K562 (cell line): ENCODE data around the gene IL12A. TPM values are rescaled to one million over a fixed set of nuclear protein-coding genes. Genes with fewer than 3 reads are reported as not detected.

ENCODE experiments used
- ATAC-seq: fragments of 200-7000 bp; cut with Tn5 transposase; 3 replicates; pipeline ENCODE4 v1.9.1; 2020; ENCODE audit warnings: moderate library complexity
- BruUV-seq: library from RNA; stranded (reverse); fragments of 400-500 nt; replicated peaks from 2 replicates; lab custom pipeline; 2021; lab: Mats Ljungman, UMichigan
- CTCF ChIA-PET: fragments of 300-600 bp; formaldehyde crosslinking; extraction: SDS; loops from one replicate; lab custom pipeline; 2021; ENCODE audit warnings: low intra/inter-chr PET ratio; lab: Yijun Ruan, JAX
- POLR2A ChIA-PET: fragments of 300-600, 350-650 bp; sonication (Branson Sonifier 250); formaldehyde crosslinking; extraction: SDS; loops from one replicate; lab custom pipeline; 2021; ENCODE audit warnings: antibody characterized with exemption, inconsistent platforms; lab: Yijun Ruan, JAX
- DNase-seq, 4 experiments: peaks; one replicate each; pipeline versions ENCODE4 v3.0.0 to v3.0.0-alpha.2; 2011 to 2018; ENCODE audit warnings: low spot score in 3 of 4, mixed read lengths in 3 of 4; ENCODE audit errors: extremely low read depth in 1 of 4
- FAIRE-seq: peaks from 2 replicates; lab custom pipeline; 2011; peaks lifted over from hg19 to GRCh38; lab: Jason Lieb, UNC
- H2AFZ ChIP-seq: 2 replicates; pipeline ENCODE4 v1.6.0; 2011; ENCODE audit warnings: low read depth, low read length, control low read depth, inconsistent platforms
- H3K27ac ChIP-seq: fragments of 200-600 bp; 3 replicates; pipeline ENCODE4 v1.8.0; 2011; ENCODE audit warnings: low read depth, mild to moderate bottlenecking, control low read depth, inconsistent platforms, low read length, moderate library complexity, mixed read lengths; ENCODE audit errors: extremely low read depth
- H3K27me3 ChIP-seq, 2 experiments: fragments of 300-600 bp in 1 of 2; 2 replicates in 1 of 2; 3 replicates in 1 of 2; pipeline versions ENCODE4 v1.6.0 to v1.8.0; 2011; ENCODE audit warnings: inconsistent platforms in 2 of 2, low read length in 2 of 2, mild to moderate bottlenecking in 1 of 2, mixed read lengths in 1 of 2, moderate library complexity in 1 of 2; ENCODE audit not compliant: control insufficient read depth in 2 of 2, insufficient read depth in 2 of 2
- H3K36me3 ChIP-seq: fragments of 300-600 bp; 3 replicates; pipeline ENCODE4 v1.8.0; 2011; ENCODE audit warnings: mild to moderate bottlenecking, low read length, inconsistent platforms; ENCODE audit not compliant: control insufficient read depth, insufficient read depth
- H3K4me1 ChIP-seq, 2 experiments: fragments of 200-600 bp in 1 of 2; replicated peaks in 1 of 2; 2 replicates in 1 of 2; 3 replicates in 1 of 2; pipeline versions ENCODE4 v1.5.1 to v1.8.0; 2011; ENCODE audit warnings: inconsistent platforms in 2 of 2, low read length in 2 of 2, mild to moderate bottlenecking in 1 of 2, mixed read lengths in 1 of 2, moderate library complexity in 1 of 2; ENCODE audit not compliant: control insufficient read depth in 2 of 2, insufficient read depth in 2 of 2
- H3K4me2 ChIP-seq: 2 replicates; pipeline ENCODE4 v1.6.1; 2011; ENCODE audit warnings: low read length, control low read depth, inconsistent platforms, mixed read lengths; ENCODE audit not compliant: insufficient read depth
- H3K4me3 ChIP-seq: fragments of 200-600 bp; sonication (generic), shearing (Covaris generic); 2 replicates; pipeline ENCODE4 v1.5.1; 2016; ENCODE audit warnings: control low read depth, inconsistent platforms
- H3K79me2 ChIP-seq: fragments of 200-600 bp; 3 replicates; pipeline ENCODE4 v1.8.0; 2011; ENCODE audit warnings: low read length, inconsistent platforms; ENCODE audit not compliant: control insufficient read depth, insufficient read depth
- H3K9ac ChIP-seq, 2 experiments: 2 replicates each; pipeline versions ENCODE4 v1.6.0 to v1.6.1; 2011; ENCODE audit warnings: low read depth in 2 of 2, low read length in 2 of 2, control low read depth in 1 of 2, inconsistent platforms in 1 of 2, mild to moderate bottlenecking in 1 of 2, mixed read lengths in 1 of 2; ENCODE audit not compliant: insufficient read depth in 1 of 2
- H3K9me1 ChIP-seq: one replicate; pipeline ENCODE4 v1.6.0; 2011; ENCODE audit warnings: inconsistent platforms, mild to moderate bottlenecking, low read length, moderate library complexity; ENCODE audit not compliant: control insufficient read depth, insufficient read depth
- H3K9me3 ChIP-seq: replicated peaks from 2 replicates; pipeline ENCODE4 v1.5.1; 2011; ENCODE audit warnings: low read depth, low read length, inconsistent platforms; ENCODE audit not compliant: control insufficient read depth, insufficient read depth
- H4K20me1 ChIP-seq: replicated peaks from 2 replicates; pipeline ENCODE4 v1.6.1; 2011; ENCODE audit warnings: low read length, inconsistent platforms, mixed read lengths; ENCODE audit not compliant: control insufficient read depth, insufficient read depth
- JUND ChIP-seq, 2 experiments: IDR thresholded peaks; 2 replicates in 1 of 2; 3 replicates in 1 of 2; pipeline ENCODE4 v1.6.1; 2011; ENCODE audit warnings: borderline replicate concordance in 2 of 2, low read depth in 2 of 2, low read length in 2 of 2, improper control_type of control experiment in 1 of 2, missing biosample characterization in 1 of 2, missing genetic modification characterization in 1 of 2, missing genetic modification reagents in 1 of 2
- TCF7L2 ChIP-seq: fragments of 150-350 bp; IDR thresholded peaks from 2 replicates; pipeline ENCODE4 v1.6.1; 2016; ENCODE audit warnings: low read depth, mild to moderate bottlenecking, low read length, moderate library complexity
- WGBS: fragments of 100-300 bp; shearing (Covaris generic); methylation state at CpG from one replicate; pipeline ENCODE4 v1.1.6; 2016; ENCODE audit warnings: low coverage, mixed read lengths; ENCODE audit not compliant: insufficient coverage; ENCODE audit errors: missing lambda C conversion rate; 5-methylcytosine and 5-hydroxymethylcytosine counted together
- in situ Hi-C: fragments of 300-500 bp; cut with MboI; formaldehyde crosslinking; loops from 4 replicates; pipeline ENCODE4 v1.15.0; 2018; ENCODE audit warnings: inconsistent platforms, mixed read lengths
- intact Hi-C: fragments of 100-400 bp; cut with micrococcal nuclease; formaldehyde crosslinking; loops from 2 replicates; pipeline ENCODE4 v1.14.2; 2022
- polyA plus RNA-seq, 8 experiments: library from polyadenylated mRNA; depleted of rRNA in 4 of 8; stranded (reverse) in 5 of 8; unstranded in 3 of 8; fragments of >200 nt; fragmentation: Nextera tagmentation in 2 of 8; fragmentation: Illumina TruSeq in 1 of 8; extraction: Ambion mirVana in 2 of 8; extraction: Trizol in 1 of 8; gene quantifications; 2 replicates each; pipeline versions ENCODE4 v1.2.1 to v1.2.3, GENCODE V29; 2011 to 2014; ENCODE audit warnings: inconsistent platforms in 1 of 8, missing spikeins in 1 of 8
- total RNA-seq, 7 experiments: library from RNA; depleted of rRNA in 6 of 7; stranded (reverse); fragments of >200 nt in 6 of 7; fragmentation: Illumina TruSeq in 2 of 7; extraction: Trizol in 2 of 7; gene quantifications; 2 replicates each; pipeline versions ENCODE4 v1.2.1 to v1.2.3, GENCODE V29; 2011 to 2021; ENCODE audit warnings: low replicate concordance in 1 of 7
- TF ChIP-seq, protein P1 (sequence below): fragments of 200-400 bp; formaldehyde crosslinking; IDR thresholded peaks from 2 replicates; pipeline ENCODE4 v1.6.1; 2017; ENCODE audit warnings: mild to moderate bottlenecking, low read depth, low read length, moderate library complexity
- TF ChIP-seq, protein P2 (sequence below), 2 experiments: fragments of 450-650 bp; IDR thresholded peaks; 2 replicates each; pipeline ENCODE4 v1.6.1; 2018; ENCODE audit warnings: mild to moderate bottlenecking in 2 of 2, low read depth in 1 of 2; ENCODE audit not compliant: partially characterized antibody in 2 of 2

The IL12A gene
- total and polyA plus RNA-seq, 9 of the 15 experiments (the other 6 are each of a cell fraction or from before 2014, with no cell fraction given): not detected

DNA sequence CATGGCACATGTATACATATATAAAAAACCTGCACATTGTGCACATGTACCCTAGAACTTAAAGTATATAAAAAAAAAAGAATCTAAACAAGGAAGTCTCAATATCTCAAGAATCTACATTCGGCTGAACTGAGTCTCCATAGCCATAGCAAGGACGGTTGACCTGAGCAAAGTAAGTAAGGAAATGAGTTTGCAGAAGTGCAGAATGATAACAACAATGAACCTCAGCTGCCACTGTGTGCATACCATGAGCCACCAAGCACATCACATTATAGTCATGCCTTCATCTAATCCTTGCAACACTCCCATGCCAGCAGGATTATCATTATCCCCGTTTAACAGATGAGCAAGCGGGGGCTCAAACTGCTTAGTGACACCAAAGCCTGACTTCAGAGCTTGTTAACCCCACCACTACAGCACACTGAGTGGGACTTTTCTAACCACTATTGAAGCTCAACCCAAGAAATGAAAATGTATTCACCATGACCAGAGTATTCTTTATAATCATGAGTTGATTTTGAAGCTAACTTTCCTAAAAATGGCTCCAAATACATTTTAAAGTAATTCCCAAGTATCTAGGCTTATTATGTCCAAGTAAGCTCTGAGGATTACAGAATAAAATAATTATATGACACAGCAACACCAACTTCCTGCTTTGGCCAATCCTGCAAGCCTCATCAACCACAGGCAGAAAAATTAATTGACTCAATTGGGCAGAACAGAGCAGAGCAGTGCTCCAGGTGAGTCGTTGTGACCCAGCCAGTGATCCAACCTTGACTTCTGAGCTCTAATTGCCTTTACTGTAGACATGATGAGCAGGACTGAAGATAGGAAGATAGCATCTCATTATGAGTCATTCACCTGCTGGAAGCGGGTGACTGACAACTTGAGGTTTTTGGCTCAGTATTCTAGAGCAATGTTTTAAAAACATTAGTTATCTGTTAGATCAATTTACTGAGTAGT lies 47.3 kb upstream of the IL12A start:
- Histone ChIP-seq H3K4me2 (no peak overlapping the region), H3K79me2 (no peaks in the 10 kb centered on the region), H3K27ac (no peak overlapping the region), H3K9me3 (no peaks in the 10 kb centered on the region), H3K4me3 (no peak overlapping the region), H4K20me1 (no peaks in the 10 kb centered on the region), H3K27me3 (no peaks in the 10 kb centered on the region), H3K36me3 (no peaks in the 10 kb centered on the region), H3K4me1 (no peaks in the 10 kb centered on the region), H2AFZ (no peak overlapping the region)
- under 1% methylated on average over 6 of the region's 6 CpGs for WGBS
- no TSS peak for BruUV-seq
- no peak for ATAC-seq
- in situ Hi-C loops: no loop called here
- CTCF ChIA-PET: no interaction called here
- TF ChIP-seq JUND (IDR thresholded peaks at IDR 0.05; ENCODE audit: borderline replicate concordance, low read depth, low read length) (peak; percentile 41; the same call in 1 of the 2 replicates), JUND (tag; IDR thresholded peaks at IDR 0.05; ENCODE audit: borderline replicate concordance, low read depth, low read length) (peak; percentile 37; the same call in 1 of the 3 replicates), TCF7L2 (no peak)
- TF ChIP-seq, all 486 proteins: peak for 1
- no peak for FAIRE-seq
- DNase-seq: no peak
- no peaks in the 10 kb centered on the region for H3K9me1 ChIP-seq
- no peak overlapping the region for H3K9ac ChIP-seq
- POLR2A ChIA-PET: no interaction called here
- intact Hi-C loops: no loop called here

DNA sequence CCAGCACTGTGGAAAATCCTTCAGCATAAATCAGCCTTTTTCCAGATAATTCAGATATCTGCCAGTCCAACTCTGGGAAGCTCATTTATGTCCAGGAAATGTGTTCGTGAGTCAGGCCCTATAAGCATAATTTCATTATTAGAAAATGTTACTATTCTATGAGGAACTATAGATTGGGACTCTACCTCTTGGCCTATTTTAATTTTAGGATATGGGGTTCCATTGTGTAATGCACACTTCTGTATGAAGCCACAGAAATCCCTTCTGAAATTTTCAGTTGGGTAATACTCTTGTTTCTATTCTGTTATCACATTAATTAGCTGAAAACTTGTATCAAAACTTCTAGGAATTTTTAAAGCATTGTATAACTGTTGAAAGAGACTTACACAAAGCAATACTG lies 43.9 kb upstream of the IL12A start:
- no peak overlapping the region for H2AFZ ChIP-seq
- no peaks in the 10 kb centered on the region for H3K4me1 ChIP-seq
- intact Hi-C loops: no loop called here
- no peaks in the 10 kb centered on the region for H3K79me2 ChIP-seq
- no peak overlapping the region for H3K27ac ChIP-seq
- 0% methylated on average over 1 of the region's 1 CpG for WGBS
- ChIA-PET POLR2A (no interaction called here), CTCF (no interaction called here)
- H4K20me1 ChIP-seq: no peaks in the 10 kb centered on the region
- DNase-seq: no peak
- no peak overlapping the region for H3K4me3 ChIP-seq
- H3K9ac ChIP-seq: no peak overlapping the region
- ATAC-seq: no peak
- no peaks in the 10 kb centered on the region for H3K9me1 ChIP-seq
- no peaks in the 10 kb centered on the region for H3K27me3 ChIP-seq
- no peak overlapping the region for H3K4me2 ChIP-seq
- no peak for FAIRE-seq
- BruUV-seq: no TSS peak
- in situ Hi-C loops: no loop called here
- no peaks in the 10 kb centered on the region for H3K9me3 ChIP-seq
- no peaks in the 10 kb centered on the region for H3K36me3 ChIP-seq
- TF ChIP-seq, protein P1, sequence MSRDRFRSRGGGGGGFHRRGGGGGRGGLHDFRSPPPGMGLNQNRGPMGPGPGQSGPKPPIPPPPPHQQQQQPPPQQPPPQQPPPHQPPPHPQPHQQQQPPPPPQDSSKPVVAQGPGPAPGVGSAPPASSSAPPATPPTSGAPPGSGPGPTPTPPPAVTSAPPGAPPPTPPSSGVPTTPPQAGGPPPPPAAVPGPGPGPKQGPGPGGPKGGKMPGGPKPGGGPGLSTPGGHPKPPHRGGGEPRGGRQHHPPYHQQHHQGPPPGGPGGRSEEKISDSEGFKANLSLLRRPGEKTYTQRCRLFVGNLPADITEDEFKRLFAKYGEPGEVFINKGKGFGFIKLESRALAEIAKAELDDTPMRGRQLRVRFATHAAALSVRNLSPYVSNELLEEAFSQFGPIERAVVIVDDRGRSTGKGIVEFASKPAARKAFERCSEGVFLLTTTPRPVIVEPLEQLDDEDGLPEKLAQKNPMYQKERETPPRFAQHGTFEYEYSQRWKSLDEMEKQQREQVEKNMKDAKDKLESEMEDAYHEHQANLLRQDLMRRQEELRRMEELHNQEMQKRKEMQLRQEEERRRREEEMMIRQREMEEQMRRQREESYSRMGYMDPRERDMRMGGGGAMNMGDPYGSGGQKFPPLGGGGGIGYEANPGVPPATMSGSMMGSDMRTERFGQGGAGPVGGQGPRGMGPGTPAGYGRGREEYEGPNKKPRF: no peak
- TF ChIP-seq, protein P2, sequence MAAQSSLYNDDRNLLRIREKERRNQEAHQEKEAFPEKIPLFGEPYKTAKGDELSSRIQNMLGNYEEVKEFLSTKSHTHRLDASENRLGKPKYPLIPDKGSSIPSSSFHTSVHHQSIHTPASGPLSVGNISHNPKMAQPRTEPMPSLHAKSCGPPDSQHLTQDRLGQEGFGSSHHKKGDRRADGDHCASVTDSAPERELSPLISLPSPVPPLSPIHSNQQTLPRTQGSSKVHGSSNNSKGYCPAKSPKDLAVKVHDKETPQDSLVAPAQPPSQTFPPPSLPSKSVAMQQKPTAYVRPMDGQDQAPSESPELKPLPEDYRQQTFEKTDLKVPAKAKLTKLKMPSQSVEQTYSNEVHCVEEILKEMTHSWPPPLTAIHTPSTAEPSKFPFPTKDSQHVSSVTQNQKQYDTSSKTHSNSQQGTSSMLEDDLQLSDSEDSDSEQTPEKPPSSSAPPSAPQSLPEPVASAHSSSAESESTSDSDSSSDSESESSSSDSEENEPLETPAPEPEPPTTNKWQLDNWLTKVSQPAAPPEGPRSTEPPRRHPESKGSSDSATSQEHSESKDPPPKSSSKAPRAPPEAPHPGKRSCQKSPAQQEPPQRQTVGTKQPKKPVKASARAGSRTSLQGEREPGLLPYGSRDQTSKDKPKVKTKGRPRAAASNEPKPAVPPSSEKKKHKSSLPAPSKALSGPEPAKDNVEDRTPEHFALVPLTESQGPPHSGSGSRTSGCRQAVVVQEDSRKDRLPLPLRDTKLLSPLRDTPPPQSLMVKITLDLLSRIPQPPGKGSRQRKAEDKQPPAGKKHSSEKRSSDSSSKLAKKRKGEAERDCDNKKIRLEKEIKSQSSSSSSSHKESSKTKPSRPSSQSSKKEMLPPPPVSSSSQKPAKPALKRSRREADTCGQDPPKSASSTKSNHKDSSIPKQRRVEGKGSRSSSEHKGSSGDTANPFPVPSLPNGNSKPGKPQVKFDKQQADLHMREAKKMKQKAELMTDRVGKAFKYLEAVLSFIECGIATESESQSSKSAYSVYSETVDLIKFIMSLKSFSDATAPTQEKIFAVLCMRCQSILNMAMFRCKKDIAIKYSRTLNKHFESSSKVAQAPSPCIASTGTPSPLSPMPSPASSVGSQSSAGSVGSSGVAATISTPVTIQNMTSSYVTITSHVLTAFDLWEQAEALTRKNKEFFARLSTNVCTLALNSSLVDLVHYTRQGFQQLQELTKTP (IDR thresholded peaks at IDR 0.05; ENCODE audit: low read depth in 1 of 2, partially characterized antibody in 2 of 2): no peak
